HG03060 (cell line): ENCODE measurements around the gene ZNF879.
A peak's percentile ranks its signal among the peaks of the same experiment; 100 is the strongest.

Experiments
- ATAC-seq: cut with Tn5 transposase; IDR thresholded peaks from one replicate; pipeline ENCODE4 v1.9.1; 2021; ENCODE audit warnings: low read depth, moderate number of reproducible peaks; ENCODE audit not compliant: unreplicated experiment

The ZNF879 gene

DNA sequence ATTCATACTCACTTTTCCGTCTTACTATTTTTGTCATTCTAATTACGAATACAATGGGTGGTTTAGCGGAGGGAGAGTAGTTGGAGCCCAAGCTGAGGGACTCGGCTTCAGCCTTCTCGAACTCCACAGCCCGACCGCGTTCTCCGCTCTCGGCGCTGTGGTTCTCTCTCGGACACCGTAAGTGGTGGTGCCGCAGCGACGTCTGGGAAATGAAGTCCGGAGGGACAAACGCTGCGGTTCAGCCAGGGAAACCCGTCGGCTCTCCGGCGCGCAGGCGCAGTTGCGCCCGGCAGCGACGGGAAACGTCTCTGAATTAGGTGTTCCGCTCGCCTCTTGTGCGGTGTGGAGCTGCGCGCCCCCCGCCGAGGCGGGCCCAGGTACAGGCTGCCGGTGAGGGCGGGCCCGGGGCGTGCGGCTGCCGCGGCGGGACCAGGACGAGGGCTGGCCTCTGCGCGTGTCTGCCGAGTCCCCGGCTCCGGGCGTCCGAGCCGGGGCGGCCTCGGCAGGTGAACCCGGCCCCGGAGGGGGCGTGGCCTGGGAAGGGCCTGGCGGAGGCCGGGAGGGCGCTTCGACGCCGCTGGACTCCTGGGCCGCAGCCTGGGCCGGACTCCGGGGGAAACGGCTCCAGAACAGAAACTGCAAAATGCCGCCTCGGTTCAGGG, at the start of gene ZNF879:
ZNF879 (plus strand) TSS at position 277 of the 662 bp plus-strand sequence. CDS start 1,201 bp downstream, outside the sequence.
- ATAC-seq = peak; percentile 89

- ATAC-seq = no peak
These were observed 42.2 kb upstream of the ZNF879 start for GRCh38 chr5:178981381-178981780.

- ATAC-seq = no peak
These were observed 40.7 kb upstream of the ZNF879 start for GRCh38 chr5:178982941-178983340.

GRCh38 chr5:178983728-178984127, 39.9 kb upstream of the ZNF879 start:
- no peak for ATAC-seq

DNA sequence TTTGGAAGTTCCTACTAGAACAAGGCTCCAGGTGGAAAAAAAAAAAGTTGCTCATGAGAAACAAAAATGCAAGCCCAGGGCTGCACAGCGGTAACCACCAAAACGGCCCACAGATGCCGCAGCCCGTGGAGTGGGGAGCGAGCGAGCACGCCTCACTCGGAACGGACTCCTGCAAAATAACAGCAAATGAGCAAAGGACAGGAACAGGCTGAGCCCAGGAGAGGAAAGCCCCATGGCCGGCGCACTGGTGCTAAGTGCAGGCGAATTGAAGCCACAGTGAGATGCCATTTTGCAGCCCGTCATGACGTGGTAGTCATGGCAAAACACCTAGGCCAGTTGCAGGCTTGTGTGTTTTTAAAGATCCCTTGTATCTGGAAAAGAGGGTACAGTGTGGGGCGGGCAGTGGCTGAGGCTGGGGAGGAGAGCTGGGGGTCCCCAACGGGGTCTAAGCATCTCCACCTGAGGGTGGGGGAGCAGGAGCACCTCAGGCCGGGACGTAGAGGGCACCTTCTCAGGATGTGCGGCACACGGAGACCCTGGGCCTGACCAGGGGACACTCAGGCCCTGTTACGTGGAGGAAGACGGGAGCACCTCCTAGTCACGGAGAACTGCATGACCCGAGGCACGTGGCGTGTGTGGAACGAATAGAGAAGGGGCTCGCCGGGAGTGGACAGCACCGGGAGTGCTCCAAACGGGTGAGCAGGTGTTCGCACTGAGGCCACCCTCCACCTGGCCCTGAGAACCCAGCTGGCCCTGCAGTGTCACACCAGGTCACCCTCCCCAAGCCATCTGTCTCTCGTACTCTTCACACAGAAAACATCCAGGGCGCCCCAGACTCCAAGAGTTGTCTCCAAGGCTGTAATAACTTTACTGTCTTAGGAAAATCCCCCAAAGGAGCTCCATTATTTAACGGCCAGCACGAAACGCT, 39.2 kb upstream of the ZNF879 start:
- ATAC-seq = no peak

DNA sequence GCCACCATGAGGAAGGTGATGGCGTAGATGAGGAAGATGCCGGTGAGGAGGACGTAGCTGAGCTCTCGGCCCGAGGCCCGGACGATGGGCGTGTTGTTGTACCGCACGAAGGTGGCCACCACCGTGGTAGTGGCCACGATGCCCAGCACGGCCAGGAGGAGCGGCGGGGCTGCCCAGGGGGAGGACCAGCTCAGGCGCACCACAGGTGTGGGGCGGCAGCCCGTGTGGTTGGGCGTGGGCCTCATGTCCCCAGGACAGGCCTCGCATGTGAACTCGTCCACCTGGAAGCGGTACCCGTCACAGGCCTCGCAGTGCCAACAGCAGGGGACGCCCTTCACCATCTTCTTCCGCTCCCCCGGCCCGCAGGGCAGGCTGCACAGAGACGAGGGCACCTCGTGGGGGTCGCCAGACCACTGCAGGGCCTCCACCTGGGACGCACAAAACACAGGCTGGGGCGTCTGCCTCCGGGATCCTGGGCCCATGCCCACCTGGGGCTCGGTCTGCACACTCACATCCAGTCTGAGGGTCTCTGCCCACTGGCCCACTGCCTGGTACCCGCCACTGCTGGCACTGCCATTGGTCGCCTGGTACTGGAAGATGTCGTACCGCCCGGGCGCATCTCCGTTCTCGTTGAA, 37.2 kb upstream of the ZNF879 start:
- ATAC-seq = no peak

GRCh38 chr5:178988436-178989220, 35.0 kb upstream of the ZNF879 start:
- no peak for ATAC-seq

- no peak for ATAC-seq
These were observed 34.3 kb upstream of the ZNF879 start for GRCh38 chr5:178989311-178989710.

DNA sequence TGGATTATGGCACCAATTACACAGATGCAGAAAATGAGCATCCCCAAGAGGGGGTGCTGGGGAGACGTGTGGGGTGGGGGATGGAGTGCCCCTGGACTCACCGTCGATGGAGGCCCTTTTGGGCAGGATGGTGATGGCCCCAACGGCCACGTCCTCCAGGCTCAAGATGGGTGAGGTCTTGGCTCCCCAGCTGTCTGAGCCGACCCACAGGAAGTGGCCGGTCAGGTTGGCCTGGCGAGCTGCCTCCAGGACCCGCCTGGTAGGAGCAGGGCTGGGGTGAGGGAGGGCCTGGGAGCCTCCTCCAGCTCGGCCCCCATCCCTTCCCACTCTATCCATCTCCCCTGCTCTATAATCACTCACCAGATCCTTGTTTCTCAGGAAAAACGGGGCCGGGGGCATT, 33.1 kb upstream of the ZNF879 start:
- ATAC-seq = no peak

GRCh38 chr5:178991190-178992145, 32.1 kb upstream of the ZNF879 start:
- no peak for ATAC-seq

DNA sequence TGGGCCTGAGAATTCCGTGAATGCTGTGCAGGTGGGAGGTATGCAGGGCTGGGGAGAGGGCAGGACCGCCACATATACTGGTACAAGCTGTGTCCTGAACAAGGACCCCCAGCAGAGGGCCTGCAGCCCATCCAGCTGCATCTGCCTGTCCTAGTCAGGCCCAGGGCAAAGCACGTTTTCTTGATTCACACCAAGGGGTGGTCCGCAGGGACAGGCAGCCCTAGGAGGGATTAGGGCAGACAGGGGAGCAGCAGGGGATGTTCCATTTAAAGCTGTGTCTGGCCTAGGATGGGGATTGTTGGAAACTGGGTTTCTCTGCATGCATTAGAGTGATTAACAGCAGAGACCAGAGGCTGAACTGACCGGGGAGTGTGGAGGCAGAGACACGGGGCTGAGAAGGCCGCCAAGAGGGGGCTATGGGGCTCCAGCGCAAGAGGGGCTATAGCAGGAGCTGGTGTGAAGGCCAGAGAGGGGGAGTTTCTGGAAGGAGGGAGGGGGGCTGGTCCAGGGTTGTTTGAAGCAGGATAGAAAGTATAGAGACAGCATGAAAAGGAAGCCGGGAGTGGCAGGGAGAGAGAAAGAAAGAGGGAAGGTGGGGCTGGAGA, 31.2 kb upstream of the ZNF879 start:
- no peak for ATAC-seq

DNA sequence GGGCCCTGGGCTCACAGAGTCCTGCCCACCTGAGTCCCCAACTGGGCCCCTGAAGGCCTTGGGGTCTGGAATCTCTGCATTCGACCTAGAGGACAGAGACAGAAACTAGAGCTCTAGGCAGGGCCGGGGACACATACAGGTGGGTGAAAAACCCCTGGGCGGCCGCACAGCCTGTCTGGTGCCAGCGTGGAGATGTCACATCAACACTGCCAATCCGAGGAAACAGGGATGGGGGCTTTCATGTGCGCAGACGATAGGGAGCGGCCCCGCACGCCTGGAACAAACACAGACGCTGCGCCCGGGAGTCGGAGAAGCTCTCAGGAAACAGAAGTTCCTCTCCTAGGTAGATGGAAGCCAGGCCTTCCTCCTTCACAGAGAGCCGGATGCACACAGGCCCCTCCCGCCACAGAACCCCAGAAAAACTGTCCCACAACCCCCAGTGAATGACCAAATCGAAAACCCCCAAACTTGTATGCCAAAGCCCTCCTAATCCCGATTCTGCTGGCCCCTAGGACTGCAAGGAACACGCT, 30.3 kb upstream of the ZNF879 start:
- ATAC-seq = no peak

GRCh38 chr5:178993955-178994579, 29.5 kb upstream of the ZNF879 start:
- ATAC-seq = no peak

DNA sequence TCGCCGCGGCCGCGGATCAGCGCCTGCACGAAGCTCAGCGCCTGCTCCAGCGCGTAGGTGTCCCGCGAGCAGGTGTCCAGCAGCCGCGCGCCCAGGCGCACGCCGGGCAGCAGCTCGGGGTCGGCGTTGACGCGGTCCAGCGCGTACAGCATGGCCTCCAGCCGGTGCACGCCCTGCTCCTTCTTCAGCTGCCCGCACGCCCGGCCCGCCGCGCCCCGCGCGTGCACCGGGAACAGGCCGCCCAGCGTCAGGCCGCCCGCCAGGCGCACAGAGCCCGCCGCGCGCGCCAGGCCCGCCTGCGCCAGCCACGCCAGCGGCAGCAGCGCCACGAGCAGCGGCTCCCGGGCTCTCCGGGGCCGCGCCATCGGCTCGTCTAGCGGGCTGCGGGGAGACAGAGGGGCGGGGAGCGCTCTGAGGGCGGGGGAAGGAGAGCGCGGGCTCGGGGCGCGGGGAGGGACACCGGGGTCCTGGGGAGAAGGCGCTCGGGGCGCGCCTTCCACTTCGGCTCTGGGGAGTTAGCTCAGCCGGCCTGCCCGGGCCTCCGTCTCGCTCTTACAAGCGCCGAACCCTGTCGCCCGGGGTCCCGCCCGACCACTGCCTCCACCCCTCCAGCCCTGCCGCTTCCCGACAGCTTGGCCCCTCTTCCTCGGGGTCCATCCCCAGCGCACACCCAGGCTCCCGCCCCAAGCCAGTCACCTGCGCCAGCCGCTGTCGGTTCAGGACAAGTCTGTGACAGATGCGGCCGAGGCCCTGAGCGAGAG, 28.8 kb upstream of the ZNF879 start, which contains the start of gene GRM6:
GRM6 (minus strand) TSS at position 741 of the 761 bp plus-strand sequence; CDS start at position 365, 376 bp downstream.
- ATAC-seq = no peak

DNA sequence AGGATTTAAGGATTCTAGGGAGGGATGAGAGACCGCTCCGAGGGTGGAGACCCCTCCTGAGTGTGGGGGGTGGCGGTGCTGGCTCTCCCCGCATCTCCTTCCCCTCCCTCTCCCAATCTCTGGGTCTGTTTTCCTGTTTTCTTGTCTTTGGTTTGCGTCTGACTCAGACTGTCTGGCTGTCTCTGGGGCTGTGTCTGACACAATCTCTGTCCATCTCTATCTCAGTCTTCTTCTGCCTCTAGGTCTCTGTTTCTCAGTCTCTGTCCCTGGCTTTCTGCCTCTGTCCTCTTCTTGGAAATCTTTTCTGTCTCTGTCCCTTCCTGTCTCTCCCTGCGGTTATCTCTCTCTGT, 28.3 kb upstream of the ZNF879 start:
- no peak for ATAC-seq

DNA sequence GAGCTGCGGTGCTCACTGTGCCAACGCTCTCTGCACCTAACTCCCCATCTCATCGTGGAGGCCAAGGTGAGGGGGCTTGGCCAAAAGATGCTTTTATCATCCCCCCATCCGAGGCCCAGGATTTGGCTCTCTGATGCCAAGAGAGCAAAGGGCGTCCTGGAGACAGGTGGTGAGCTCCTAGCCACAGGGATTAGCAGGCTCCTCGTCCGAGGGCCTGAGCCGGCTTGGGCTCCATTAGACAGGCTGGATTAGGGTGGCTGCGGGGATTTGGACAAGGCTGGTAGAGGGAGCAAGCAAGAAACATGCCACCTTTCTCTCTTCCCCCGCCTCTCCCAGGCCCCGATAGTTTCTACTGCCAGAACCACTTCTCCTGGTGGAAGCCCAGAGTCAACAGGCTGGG, 27.4 kb upstream of the ZNF879 start:
- ATAC-seq = no peak

DNA sequence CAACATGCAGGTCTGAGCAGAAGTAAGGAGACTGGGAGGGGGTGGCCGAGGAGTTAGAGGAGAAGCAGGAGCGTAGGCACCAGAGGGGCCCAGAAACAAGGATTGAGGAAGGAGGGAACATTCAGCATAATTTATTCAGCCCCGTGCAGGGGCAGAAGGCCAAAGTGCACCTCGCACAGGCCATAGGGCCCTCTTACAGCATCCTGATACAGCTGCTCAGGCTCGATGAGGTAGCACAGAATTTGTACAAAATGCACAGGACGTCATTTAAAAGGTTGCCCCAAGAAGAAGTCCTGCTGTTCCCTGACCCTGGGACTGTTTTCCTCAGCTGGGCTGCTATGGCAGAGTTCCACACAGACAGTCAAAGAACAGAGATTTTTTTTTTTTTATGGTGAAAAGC, 26.4 kb upstream of the ZNF879 start:
- no peak for ATAC-seq

- no peak for ATAC-seq
These were observed 25.2 kb upstream of the ZNF879 start for GRCh38 chr5:178998441-178998840.
